ENCODE data around the gene FAM53B.

The FAM53B gene

GRCh38 chr10:124743191-124744101 lies 732 bp downstream of the FAM53B start (continued):
- TF ChIP-seq ZNF362 (tag by site-specific recombination; IDR thresholded peaks at IDR 0.05), result peak; percentile 69; the same call in 1 of the 2 replicates

GRCh38 chr10:124742413-124743190 lies 1.6 kb downstream of the FAM53B start:
- Histone ChIP-seq H3K36me3 (ENCODE audit: control insufficient read depth in 2 of 2, insufficient read depth in 1 of 2, low read length in 2 of 2) (peaks cover 0 to 5% of the 10 kb centered on the region in 2 experiments; a peak in 1 of 3 replicates), H3K4me1 (ENCODE audit: control insufficient read depth, insufficient read depth, low read length) (peaks cover 31% of the 10 kb centered on the region), H3K9me3 (ENCODE audit: control insufficient read depth, insufficient read depth, low read depth, low read length) (no peaks in the 10 kb centered on the region), H3K4me3 (ENCODE audit: low read depth, low read length) (peak overlapping the region; percentile 46; the same call in 1 of the 2 replicates), H3K27ac (ENCODE audit: extremely low read depth, low read depth, low read length) (no peak overlapping the region)
- POLR2A ChIA-PET, result no interaction called here
- TF ChIP-seq ZNF785 (tag by site-specific recombination; IDR thresholded peaks at IDR 0.05), result no peak
- TF ChIP-seq ZNF600 (tag by site-specific recombination; IDR thresholded peaks at IDR 0.05), result peak; percentile 95
- TF ChIP-seq IKZF3 (tag by site-specific recombination; IDR thresholded peaks at IDR 0.05), result peak; percentile 67
- CTCF ChIA-PET, result interaction anchor here (0.6 to 2.2 kb wide), 14 partner anchors 12 to 212 kb away, joined by 3 to 10 read pairs (median 5); no protein-coding TSS in a partner anchor

- CTCF ChIA-PET, result interaction anchor here (0.6 to 3.4 kb wide), 41 partner anchors 8 to 747 kb away, joined by 3 to 20 read pairs (median 4); no protein-coding TSS in a partner anchor
- H3K4me3 ChIP-seq (ENCODE audit: low read depth, low read length), result no peak overlapping the region
- TF ChIP-seq ZNF324 (tag by site-specific recombination; IDR thresholded peaks at IDR 0.05), result no peak
- TF ChIP-seq ZNF629 (tag by site-specific recombination; IDR thresholded peaks at IDR 0.05), result no peak
- POLR2A ChIA-PET, result interaction anchor here (1.0 kb wide), 1 partner anchor 977 kb away, joined by 3 read pairs; the partner anchor contains the start of gene EDRF1
- peaks cover 31% of the 10 kb centered on the region for H3K4me1 ChIP-seq (ENCODE audit: control insufficient read depth, insufficient read depth, low read length)
- H3K27ac ChIP-seq (ENCODE audit: extremely low read depth, low read depth, low read length), result no peak overlapping the region
- peaks cover 0 to 4% of the 10 kb centered on the region in 2 experiments; a peak in 1 of 3 replicates for H3K36me3 ChIP-seq (ENCODE audit: control insufficient read depth in 2 of 2, insufficient read depth in 1 of 2, low read length in 2 of 2)
- no peaks in the 10 kb centered on the region for H3K9me3 ChIP-seq (ENCODE audit: control insufficient read depth, insufficient read depth, low read depth, low read length)
These were observed 2.2 kb downstream of the FAM53B start for GRCh38 chr10:124741922-124742412.

DNA sequence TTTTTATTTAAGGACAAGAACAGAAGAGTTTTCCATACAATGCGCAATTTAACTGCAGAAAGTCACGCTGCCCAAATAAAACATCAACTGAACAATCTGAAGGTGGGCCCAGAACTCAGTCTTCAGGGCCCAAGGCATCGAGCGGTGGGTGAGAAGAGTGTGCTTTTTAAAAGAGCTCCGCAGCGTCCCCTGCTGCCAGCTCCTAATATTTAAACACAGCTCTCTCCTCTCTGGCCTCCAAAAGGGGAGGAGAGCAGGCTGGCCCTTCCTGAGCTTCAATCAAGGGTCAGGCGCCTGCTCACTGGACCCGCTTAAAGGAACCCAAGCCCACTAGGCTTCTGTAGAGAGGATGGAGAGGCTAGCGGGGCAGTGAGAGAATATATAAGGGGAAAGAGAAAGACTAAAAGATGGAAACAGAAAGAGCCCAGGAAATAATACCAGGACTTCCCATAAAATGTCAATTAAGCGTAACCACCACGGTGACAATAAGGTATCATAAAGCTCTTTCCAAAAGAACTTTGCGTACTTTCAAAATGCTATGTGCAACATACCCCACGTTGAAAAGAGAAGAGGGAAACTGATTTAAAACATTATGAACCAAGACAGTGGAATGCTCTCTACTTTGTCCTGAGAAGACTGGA lies 2.8 kb downstream of the FAM53B start:
- peaks cover 31% of the 10 kb centered on the region for H3K4me1 ChIP-seq (ENCODE audit: control insufficient read depth, insufficient read depth, low read length)
- no peaks in the 10 kb centered on the region for H3K9me3 ChIP-seq (ENCODE audit: control insufficient read depth, insufficient read depth, low read depth, low read length)
- no peak overlapping the region for H3K27ac ChIP-seq (ENCODE audit: extremely low read depth, low read depth, low read length)
- ChIA-PET CTCF (interaction anchor here (0.7 to 3.4 kb wide), 45 partner anchors 8 to 746 kb away, joined by 3 to 20 read pairs (median 4); no protein-coding TSS in a partner anchor), POLR2A (interaction anchor here (1.0 kb wide), 1 partner anchor 978 kb away, joined by 3 read pairs; the partner anchor contains the start of gene EDRF1)
- H3K36me3 ChIP-seq (ENCODE audit: control insufficient read depth in 2 of 2, insufficient read depth in 1 of 2, low read length in 2 of 2), result peaks cover 0 to 6% of the 10 kb centered on the region in 2 experiments; a peak in 1 of 3 replicates
- H3K4me3 ChIP-seq (ENCODE audit: low read depth, low read length), result no peak overlapping the region
- TF ChIP-seq HOXD13 (CRISPR knock-in tag; IDR thresholded peaks at IDR 0.05; ENCODE audit: borderline replicate concordance) (no peak), ZNF692 (tag by site-specific recombination; IDR thresholded peaks at IDR 0.05) (peak; percentile 93), GLIS1 (tag by site-specific recombination; IDR thresholded peaks at IDR 0.05) (no peak), ZNF10 (tag by site-specific recombination; IDR thresholded peaks at IDR 0.05) (0 out of 2 replicates have a peak, but pooled peaks have one; percentile 26), ZBTB8A (tag by site-specific recombination; IDR thresholded peaks at IDR 0.05) (peak; percentile 18; the same call in 1 of the 2 replicates), ZNF121 (tag by site-specific recombination; IDR thresholded peaks at IDR 0.05) (no peak), ZNF513 (tag by site-specific recombination; IDR thresholded peaks at IDR 0.05) (no peak), ZNF341 (tag by site-specific recombination; IDR thresholded peaks at IDR 0.05; ENCODE audit: low read depth) (0 out of 2 replicates have a peak, but pooled peaks have one; percentile 26), CTCF (tag by site-specific recombination; IDR thresholded peaks at IDR 0.05) (peak; percentile 60; the same call in 1 of the 2 replicates), ZBTB20 (tag by site-specific recombination; IDR thresholded peaks at IDR 0.05) (peak; percentile 65)
